MG63 (cell line): Measurements from ENCODE around the gene AHDC1. TPM values are rescaled to one million over a fixed set of nuclear protein-coding genes. Genes with fewer than 3 reads are reported as not detected.
"Not testable (repeated sequence)": the region's sequence is repeated elsewhere in the genome, so short reads cannot be mapped to it uniquely, and the experiment has no call there.

Source experiments
- DNase-seq: peaks from one replicate; pipeline ENCODE4 v3.0.0-alpha.2; 2020
- H3K27me3 ChIP-seq: fragments of 250-450 bp; sonication (Bioruptor Pico); 2 replicates; pipeline ENCODE4 v1.5.1; 2020; ENCODE audit warnings: mild to moderate bottlenecking, moderate library complexity
- H3K36me3 ChIP-seq: fragments of 250-450 bp; sonication (Bioruptor Pico); 2 replicates; pipeline ENCODE4 v1.5.1; 2020; ENCODE audit warnings: mild to moderate bottlenecking, moderate library complexity
- H3K4me3 ChIP-seq: fragments of 250-450 bp; sonication (Bioruptor Pico); 2 replicates; pipeline ENCODE4 v1.5.1; 2020; ENCODE audit warnings: mild to moderate bottlenecking, moderate library complexity
- H3K9me3 ChIP-seq: fragments of 250-450 bp; sonication (Bioruptor Pico); 2 replicates; pipeline ENCODE4 v1.5.1; 2020; ENCODE audit warnings: mild to moderate bottlenecking, moderate library complexity
- total RNA-seq: library from RNA; depleted of rRNA; stranded (reverse); fragments of >200 nt; shearing (Covaris generic); gene quantifications from 2 replicates; pipeline ENCODE4 v1.2.3, GENCODE V29; 2014; ENCODE audit warnings: low replicate concordance; rRNA removed

Gene AHDC1, protein sequence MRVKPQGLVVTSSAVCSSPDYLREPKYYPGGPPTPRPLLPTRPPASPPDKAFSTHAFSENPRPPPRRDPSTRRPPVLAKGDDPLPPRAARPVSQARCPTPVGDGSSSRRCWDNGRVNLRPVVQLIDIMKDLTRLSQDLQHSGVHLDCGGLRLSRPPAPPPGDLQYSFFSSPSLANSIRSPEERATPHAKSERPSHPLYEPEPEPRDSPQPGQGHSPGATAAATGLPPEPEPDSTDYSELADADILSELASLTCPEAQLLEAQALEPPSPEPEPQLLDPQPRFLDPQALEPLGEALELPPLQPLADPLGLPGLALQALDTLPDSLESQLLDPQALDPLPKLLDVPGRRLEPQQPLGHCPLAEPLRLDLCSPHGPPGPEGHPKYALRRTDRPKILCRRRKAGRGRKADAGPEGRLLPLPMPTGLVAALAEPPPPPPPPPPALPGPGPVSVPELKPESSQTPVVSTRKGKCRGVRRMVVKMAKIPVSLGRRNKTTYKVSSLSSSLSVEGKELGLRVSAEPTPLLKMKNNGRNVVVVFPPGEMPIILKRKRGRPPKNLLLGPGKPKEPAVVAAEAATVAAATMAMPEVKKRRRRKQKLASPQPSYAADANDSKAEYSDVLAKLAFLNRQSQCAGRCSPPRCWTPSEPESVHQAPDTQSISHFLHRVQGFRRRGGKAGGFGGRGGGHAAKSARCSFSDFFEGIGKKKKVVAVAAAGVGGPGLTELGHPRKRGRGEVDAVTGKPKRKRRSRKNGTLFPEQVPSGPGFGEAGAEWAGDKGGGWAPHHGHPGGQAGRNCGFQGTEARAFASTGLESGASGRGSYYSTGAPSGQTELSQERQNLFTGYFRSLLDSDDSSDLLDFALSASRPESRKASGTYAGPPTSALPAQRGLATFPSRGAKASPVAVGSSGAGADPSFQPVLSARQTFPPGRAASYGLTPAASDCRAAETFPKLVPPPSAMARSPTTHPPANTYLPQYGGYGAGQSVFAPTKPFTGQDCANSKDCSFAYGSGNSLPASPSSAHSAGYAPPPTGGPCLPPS (N-terminal part only)
- total RNA-seq, result 10.4 and 11.5 TPM in 2 replicates

DNA sequence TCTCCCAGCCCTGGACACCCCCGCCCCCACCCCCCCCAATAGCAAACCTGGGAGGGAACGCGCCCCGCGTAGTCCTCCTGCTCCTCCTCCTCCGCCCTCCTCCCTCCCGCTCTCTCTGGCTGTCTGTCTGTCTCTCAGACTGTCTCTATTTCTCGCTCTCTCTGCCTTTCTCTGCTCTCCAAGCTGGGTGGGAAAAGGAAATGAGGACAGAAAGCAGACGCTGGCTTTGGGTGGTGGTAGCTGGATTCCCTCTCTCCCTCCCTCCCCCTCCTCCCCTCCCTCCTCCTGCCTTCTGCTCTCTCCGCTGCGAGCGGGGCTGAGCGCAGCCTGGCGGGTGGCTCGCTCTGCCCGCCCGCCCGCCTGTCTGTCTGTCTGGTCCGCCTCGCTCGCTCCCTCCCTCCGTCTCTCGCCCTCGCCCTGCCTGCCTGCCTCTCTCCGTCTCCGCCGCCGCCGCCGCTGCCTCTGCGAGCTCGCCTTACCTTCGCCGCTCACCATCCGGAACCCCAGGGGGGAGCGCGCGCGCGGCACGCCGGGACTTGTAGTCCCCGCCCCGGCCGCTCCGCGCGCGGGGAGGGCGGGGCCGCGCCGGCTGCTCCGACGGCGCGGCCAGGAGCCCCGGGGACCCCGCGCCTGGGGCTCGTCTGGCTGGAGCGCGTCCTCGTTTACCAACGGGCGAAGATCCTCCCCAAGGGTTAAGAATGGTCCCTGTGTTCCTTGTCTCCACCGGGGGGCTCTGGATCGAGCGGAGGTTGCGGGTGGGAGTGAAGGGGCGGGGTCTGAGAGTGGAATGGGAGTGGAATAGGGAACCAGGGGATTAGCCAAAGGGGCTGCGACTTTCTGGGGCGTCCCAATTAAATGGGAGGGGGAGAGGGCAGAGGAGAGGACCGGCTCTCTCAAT, at the start of gene AHDC1:
AHDC1 (minus strand) TSS at position 464 of the 898 bp plus-strand sequence. CDS start 52,029 bp downstream, outside the sequence.
- no peaks in the 10 kb centered on the region for H3K9me3 ChIP-seq
- DNase-seq, result peak; percentile 94
- no peaks in the 10 kb centered on the region for H3K27me3 ChIP-seq
- peak within 1 kb of the TSS; percentile 94 for H3K4me3 ChIP-seq
- H3K36me3 ChIP-seq, result no peaks in the 10 kb centered on the region

DNA sequence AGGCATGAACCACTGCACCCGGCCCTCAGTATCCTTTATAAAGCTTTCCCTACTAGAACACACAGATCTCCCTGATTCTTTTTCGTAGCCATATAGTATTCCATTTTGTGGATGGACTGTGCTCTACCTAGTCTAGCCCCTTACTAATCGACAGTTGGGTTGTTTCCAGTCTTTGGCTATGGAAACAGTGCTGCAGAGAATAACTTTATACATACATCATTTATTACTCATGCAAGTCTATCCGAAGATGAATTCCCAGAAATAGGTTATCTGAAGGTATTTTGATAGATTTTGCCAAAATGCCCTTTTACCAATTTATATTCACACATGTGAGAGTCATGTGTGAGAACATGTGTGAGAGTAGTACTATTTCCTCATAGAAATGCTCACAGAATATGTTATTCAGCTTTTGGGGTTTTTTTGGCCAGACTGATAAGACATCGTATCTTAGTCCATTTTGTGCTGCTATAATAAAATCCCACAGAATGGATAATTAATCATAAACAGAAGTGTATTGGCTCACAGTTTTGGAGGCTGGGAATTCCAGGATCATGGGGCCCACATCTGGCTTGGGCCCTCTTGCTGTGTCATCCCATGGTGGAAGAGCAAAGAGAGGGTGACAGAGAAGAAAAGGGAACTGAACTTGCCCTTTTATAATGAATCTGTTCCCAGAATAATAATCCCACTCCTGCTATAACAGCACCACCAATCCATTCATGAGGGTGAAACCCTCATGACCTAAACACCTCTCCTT, 48.3 kb upstream of the AHDC1 start:
- DNase-seq, result no peak
- Histone ChIP-seq H3K36me3 (no peaks in the 10 kb centered on the region), H3K4me3 (no peak overlapping the region), H3K27me3 (no peaks in the 10 kb centered on the region), H3K9me3 (no peaks in the 10 kb centered on the region)

DNA sequence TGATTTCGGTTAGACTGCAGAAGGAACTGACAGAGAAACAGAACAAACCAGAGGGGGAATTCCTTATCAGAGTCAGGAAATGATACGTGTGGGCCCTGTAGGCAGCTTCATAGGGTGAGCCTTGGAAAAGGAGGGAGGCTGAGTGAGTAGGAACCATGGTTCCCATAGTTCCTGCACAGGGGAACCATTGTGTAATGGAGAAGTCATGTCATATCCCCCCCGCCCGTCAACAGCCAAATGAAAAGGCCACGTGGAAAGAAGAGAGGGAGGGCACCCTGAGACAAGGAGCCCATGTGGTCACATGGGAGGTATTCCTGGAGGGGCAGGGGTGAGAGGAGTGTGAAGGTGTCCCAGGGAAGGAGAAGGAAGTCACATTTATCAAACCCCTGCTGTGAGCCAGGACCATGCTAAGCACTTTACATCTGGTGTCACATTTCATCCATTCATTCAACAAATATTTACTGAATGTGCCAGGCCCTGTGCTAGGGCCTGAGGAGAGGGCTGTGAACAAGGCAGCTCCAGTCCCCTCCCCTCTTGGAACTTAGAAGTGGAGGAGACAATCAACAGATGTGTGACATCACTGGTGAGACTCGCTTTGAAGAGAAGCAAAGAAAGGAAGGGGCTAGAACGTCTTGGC, 46.7 kb upstream of the AHDC1 start:
- no peak overlapping the region for H3K4me3 ChIP-seq
- no peaks in the 10 kb centered on the region for H3K36me3 ChIP-seq
- H3K9me3 ChIP-seq, result no peaks in the 10 kb centered on the region
- DNase-seq, result peak; percentile 50
- H3K27me3 ChIP-seq, result no peaks in the 10 kb centered on the region

DNA sequence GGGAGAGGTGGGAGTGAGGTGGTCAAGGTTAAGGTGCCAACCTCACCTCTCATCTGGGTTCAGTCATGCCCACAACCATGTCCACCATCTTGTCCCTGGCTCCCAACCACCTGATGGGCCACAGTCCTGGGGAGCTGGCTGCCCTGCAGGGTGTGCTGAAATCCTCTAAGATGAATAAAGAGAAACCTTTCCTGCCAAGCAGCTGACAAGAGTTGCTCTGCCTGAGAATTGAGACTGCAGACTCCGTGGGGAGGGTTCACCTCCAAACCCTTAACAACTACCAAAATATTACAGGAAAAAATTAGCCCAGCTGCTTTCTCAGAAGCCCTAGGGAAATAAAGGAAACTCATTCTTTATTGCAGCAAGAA, 46.2 kb upstream of the AHDC1 start:
- Histone ChIP-seq H3K27me3 (no peaks in the 10 kb centered on the region), H3K36me3 (no peaks in the 10 kb centered on the region), H3K9me3 (no peaks in the 10 kb centered on the region), H3K4me3 (no peak overlapping the region)
- DNase-seq, result no peak

DNA sequence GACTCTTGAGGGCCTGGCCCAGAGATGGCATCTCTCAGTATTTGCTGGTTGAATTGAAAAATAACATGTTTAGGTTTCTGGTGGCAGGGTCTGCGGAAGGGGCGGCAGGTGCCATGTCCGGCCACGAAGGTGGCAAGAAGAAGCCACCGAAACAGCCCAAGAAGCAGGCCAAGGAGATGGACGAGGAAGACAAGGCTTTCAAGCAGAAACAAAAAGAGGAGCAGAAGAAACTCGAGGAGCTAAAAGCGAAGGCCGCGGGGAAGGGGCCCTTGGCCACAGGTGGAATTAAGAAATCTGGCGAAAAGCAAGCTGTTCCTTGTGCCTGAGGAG, 45.3 kb upstream of the AHDC1 start:
- Histone ChIP-seq H3K27me3 (no peaks in the 10 kb centered on the region), H3K9me3 (no peaks in the 10 kb centered on the region), H3K4me3 (no peak overlapping the region), H3K36me3 (no peaks in the 10 kb centered on the region)
- no peak for DNase-seq

DNA sequence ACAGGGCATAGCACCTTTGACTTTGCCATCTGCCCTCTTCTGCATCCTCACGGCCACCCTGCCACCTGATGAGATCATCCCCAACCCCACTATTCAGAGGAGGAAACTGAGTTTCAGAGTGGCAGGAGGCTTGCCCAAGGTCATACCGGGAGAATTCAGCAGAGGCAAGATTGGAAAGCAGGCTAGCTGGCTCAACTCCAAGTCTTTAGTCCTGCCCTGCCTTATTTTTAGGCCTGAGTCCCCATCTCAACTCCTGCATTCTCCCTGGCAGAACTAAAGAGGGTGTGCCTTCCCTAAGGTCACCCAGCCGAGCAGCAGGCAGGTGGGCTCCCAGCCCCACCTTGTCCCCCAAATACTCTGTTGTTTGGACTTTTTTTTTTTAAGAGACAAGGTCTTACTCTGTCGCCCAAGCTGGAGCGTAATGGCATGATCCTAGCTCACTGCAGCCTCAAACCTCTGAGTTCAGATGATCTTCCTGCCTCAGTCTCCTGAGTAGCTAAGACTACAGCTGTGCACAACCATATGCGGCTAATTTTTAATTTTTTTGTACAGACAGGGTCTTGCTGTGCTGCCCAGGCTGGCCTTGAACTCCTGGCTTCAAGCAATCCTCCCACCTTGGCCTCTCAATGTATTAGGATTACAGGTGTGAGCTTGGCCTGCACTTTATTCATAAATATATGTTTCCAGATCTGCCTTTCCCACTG, 44.8 kb upstream of the AHDC1 start:
- no peak for DNase-seq
- H3K27me3 ChIP-seq, result no peaks in the 10 kb centered on the region
- H3K4me3 ChIP-seq, result no peak overlapping the region
- H3K9me3 ChIP-seq, result no peaks in the 10 kb centered on the region
- no peaks in the 10 kb centered on the region for H3K36me3 ChIP-seq

DNA sequence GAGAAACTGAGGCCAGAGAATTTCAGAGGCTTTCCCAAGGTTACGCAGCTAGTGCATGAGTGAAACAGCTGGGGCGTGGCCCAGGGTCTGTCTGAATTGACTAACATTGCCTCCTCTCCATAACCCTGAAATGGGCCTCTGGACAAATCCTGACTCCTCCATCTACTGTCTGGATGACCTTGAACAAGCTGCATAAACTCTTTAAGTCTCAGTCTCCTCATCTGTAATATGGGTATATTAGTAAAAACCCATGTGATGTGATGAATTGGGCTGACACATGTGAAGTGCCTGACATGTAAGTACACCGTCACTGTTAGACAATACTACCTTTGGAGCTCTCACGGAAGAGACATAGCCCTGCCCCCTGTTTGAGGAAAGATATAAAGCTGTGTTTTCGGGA, 43.4 kb upstream of the AHDC1 start:
- Histone ChIP-seq H3K4me3 (no peak overlapping the region), H3K9me3 (no peaks in the 10 kb centered on the region), H3K36me3 (no peaks in the 10 kb centered on the region), H3K27me3 (no peaks in the 10 kb centered on the region)
- no peak for DNase-seq

DNA sequence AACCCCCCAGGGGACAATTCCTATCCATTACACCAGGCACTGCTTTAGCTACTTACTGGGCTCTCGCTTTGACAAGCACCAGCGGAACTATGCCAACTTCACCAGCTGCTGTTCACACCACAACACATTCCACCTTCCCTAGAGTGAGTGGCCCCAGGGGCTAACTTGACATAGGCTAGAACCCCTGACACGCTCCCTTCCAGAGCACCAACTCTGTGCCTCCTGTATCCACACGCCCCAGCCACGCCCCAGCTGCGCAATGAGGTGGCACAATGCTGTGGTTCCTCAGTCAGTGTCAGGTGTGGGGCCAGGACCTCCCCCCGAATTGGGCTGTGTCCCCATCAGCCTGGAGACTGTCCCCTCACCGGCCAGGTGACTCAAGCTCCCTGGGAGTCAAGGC, 42.7 kb upstream of the AHDC1 start:
- Histone ChIP-seq H3K4me3 (no peak overlapping the region), H3K36me3 (no peaks in the 10 kb centered on the region), H3K27me3 (no peaks in the 10 kb centered on the region), H3K9me3 (no peaks in the 10 kb centered on the region)
- DNase-seq, result no peak

DNA sequence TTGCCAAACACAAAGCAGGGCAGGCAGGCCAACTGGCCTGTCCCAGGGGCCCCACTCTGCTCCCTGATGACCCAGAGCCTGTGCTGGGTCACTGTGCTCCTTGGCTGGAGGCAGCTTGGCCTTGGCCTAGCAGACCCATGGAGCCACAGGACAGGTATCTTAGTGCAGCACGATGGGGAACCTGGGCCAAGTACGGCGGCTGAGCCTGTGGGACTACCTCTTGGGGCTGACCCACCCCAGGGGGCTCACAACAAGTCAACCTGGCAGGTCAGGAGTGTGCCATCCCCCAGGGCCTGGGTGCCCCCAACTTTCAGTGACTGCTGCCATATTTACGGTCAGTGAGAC, 41.1 kb upstream of the AHDC1 start:
- no peaks in the 10 kb centered on the region for H3K9me3 ChIP-seq
- no peak overlapping the region for H3K4me3 ChIP-seq
- no peak for DNase-seq
- no peaks in the 10 kb centered on the region for H3K27me3 ChIP-seq
- no peaks in the 10 kb centered on the region for H3K36me3 ChIP-seq

DNA sequence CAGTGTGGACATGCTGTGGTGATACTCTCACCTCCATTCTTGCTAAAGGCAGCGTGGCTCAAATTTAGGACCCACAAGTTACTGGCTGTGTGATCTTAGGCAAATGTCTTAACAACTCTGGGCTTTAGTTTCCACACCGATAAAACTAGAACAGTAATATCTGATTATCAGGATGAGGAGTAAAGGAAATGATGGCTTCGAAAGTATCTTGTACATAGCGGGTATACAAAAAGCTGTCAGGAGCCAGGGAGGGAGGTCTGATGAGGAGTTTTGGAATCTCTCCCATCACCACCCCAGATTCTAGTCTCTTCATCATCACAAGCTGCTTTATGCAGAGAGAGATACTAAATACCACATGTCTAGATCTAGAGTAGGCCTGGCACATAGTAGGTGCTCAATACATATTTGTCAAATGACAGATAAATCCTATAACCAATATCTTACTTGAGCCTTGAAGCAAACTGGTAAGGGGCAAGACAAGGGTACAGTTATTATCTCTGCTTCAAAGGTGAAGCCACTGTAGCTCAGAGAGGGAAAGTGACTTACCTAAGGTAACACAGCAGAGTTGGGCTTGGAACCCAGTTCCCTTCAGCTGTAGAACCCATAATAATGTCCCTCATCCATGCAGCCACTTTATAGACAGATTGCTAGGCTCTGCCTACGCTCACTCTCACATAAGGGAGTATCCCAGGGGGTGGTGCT, 40.6 kb upstream of the AHDC1 start:
- DNase-seq, result no peak
- Histone ChIP-seq H3K36me3 (no peaks in the 10 kb centered on the region), H3K9me3 (no peaks in the 10 kb centered on the region), H3K27me3 (no peaks in the 10 kb centered on the region), H3K4me3 (no peak overlapping the region)

DNA sequence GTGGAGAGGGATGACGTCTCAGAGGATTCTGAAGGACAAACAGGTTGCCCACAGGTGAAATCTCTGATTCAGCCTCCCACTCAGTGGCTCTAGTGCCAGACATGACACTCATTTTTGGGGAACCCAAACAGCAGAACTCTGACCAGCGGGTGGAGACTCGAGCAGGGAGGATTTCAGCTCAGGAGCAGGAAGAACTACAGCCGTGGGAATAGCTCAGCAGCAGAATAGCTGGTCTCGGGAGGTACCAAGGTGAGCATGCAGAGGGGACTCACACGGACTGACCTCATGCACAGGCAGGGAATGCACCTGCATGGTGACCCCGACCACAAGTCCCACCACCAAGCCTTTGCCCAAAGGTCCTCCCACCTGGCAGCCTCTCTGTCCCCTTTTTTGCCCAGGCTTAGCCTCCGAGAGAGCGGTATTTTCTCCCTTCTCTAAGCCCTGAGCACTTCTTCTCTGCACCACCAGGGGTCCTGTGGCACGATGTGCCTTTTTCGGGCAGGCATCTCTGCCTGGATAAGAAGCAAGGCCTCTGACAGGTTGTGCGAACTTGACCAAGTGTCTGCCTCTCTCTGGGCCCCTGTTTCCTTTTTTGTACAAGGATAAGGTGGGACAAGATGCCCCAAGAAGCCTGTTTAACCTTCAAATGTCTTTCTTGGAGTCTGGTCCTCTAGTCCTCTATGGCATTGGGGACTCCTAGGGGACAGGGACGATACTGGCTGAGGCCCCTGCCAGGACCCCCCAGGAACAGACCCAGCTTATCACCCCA, 39.8 kb upstream of the AHDC1 start:
- Histone ChIP-seq H3K4me3 (no peak overlapping the region), H3K9me3 (no peaks in the 10 kb centered on the region), H3K27me3 (no peaks in the 10 kb centered on the region), H3K36me3 (no peaks in the 10 kb centered on the region)
- peak; percentile 52 for DNase-seq

DNA sequence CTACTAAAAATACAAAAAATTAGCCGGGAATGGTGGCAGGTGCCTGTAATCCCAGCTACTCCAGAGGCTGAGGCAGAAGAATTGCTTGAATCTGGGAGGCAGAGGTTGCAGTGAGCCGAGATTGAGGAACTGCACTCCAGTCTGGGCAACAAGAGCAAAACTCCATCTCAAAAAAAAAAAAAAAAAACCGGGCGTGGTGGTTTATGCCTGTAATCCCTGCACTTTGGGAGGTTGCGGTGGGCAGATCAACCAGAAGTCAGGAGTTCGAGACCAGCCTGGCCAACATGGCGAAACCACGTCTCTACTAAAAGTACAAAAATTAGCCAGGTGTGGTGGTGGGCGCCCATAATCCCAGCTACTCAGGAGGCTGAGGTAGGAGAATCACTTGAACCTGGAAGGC, 36.6 kb upstream of the AHDC1 start:
- not testable (repeated sequence) for DNase-seq, H3K4me3 ChIP-seq, H3K9me3 ChIP-seq, H3K27me3 ChIP-seq, H3K36me3 ChIP-seq

DNA sequence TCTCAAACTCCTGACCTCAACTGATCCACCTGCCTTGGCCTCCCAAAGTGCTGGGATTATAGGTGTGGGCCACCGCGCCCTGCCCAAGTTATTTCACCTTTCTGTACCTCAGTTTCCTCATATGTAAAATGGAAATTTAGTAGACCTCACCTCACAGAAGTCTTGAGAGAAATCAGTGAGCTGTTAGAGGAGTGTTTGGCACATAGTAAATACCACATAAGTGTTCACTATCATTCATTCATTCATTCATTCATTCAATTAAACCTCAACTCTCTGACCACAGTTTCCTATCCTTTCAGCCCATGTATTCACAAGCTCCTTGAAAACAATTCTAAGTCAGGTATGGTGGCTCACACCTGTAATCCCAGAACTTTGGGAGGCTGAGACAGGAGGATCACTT, 34.9 kb upstream of the AHDC1 start:
- Histone ChIP-seq H3K4me3 (no peak overlapping the region), H3K36me3 (no peaks in the 10 kb centered on the region), H3K9me3 (no peaks in the 10 kb centered on the region), H3K27me3 (no peaks in the 10 kb centered on the region)
- DNase-seq, result no peak
